Stomach (tissue), 9 donors: ENCODE data around the gene MASP1. TPM values are rescaled to one million over a fixed set of nuclear protein-coding genes. Genes with fewer than 3 reads are reported as not detected.

Experiments used
- DNase-seq, 2 donors: peaks; one replicate each; pipeline versions ENCODE4 v3.0.0 to v3.0.0-alpha.2; 2013 to 2019
- H3K27ac ChIP-seq, 5 donors: fragments of 200-600 bp in 4 of 5; sonication (generic) in 4 of 5; one replicate each; pipeline ENCODE4 v1.5.1; 2013 to 2019; ENCODE audit warnings: mild to moderate bottlenecking in 1 of 5, moderate library complexity in 1 of 5
- H3K27me3 ChIP-seq, 3 donors: fragments of 200-600 bp; sonication (generic); one replicate each; pipeline ENCODE4 v1.5.1; 2017 to 2019; ENCODE audit warnings: mixed run types in 1 of 3
- H3K36me3 ChIP-seq, 4 donors: fragments of 200-600 bp; sonication (generic); 1 replicate in 3 of 4; 2 replicates in 1 of 4; pipeline ENCODE4 v1.5.1; 2016 to 2019
- H3K4me1 ChIP-seq, 4 donors: fragments of 200-600 bp; sonication (generic); one replicate each; pipeline ENCODE4 v1.5.1; 2016 to 2019
- H3K4me3 ChIP-seq, 4 donors: fragments of 200-600 bp; sonication (generic) in 3 of 4; one replicate each; pipeline ENCODE4 v1.5.1; 2016 to 2019; ENCODE audit warnings: mild to moderate bottlenecking in 1 of 4
- H3K9me3 ChIP-seq, 4 donors: fragments of 200-600 bp; sonication (generic); one replicate each; pipeline ENCODE4 v1.5.1; 2016 to 2019
- CTCF ChIP-seq, 7 experiments: fragments of 450-650 bp in 4 of 7; fragments of 200-600 bp in 3 of 7; sonication (generic) in 3 of 7; IDR thresholded peaks; one replicate each; pipeline ENCODE4 v1.5.1; 2016 to 2019; ENCODE audit warnings: antibody characterized with exemption in 7 of 7, control low read depth in 2 of 7, mild to moderate bottlenecking in 1 of 7
- EP300 ChIP-seq: sonication (generic); formaldehyde crosslinking; IDR thresholded peaks from one replicate; pipeline ENCODE4 v1.6.1; 2017; ENCODE audit warnings: antibody characterized with exemption
- POLR2A ChIP-seq, 4 donors: fragments of 450-650 bp; IDR thresholded peaks; one replicate each; pipeline ENCODE4 v1.6.1; 2016; ENCODE audit warnings: antibody characterized with exemption in 4 of 4, control low read depth in 2 of 4, mild to moderate bottlenecking in 1 of 4, moderate library complexity in 1 of 4
- POLR2AphosphoS5 ChIP-seq, 3 donors: sonication (generic); formaldehyde crosslinking; IDR thresholded peaks; one replicate each; pipeline ENCODE4 v1.6.1; 2016; ENCODE audit warnings: antibody characterized with exemption in 3 of 3
- WGBS, 5 donors: extraction: QIAGEN DNeasy Blood & Tissue Kit in 3 of 5; methylation state at CpG; one replicate each; pipeline versions ENCODE4 v1.1.5 to v1.1.7; 2013 to 2018; 5-methylcytosine and 5-hydroxymethylcytosine counted together
- intact Hi-C: fragments of 100-400 bp; cut with DNase I; formaldehyde crosslinking; loops from one replicate; pipeline ENCODE4 v1.15.1; 2023; ENCODE audit warnings: low total_unique reads
- polyA plus RNA-seq, 3 donors: library from polyadenylated mRNA; stranded (reverse); fragments of 200-250 nt; gene quantifications; one replicate each; pipeline ENCODE4 v1.2.3, GENCODE V29; 2013
- total RNA-seq, 5 donors: library from RNA; depleted of rRNA; stranded (reverse); fragments of >200 nt; gene quantifications; one replicate each; pipeline versions ENCODE4 v1.1.0 to v1.2.3, GENCODE V29; 2014 to 2016
- donor health status: healthy with polysubstance abuse.
- donor health status: Bipolar disorder and iron deficiency.
- donor health status: healthy.

Gene MASP1
- total and polyA plus RNA-seq, 8 donors = 0.15 to 2.9 (median 0.70) TPM; not detected in 2

- Histone ChIP-seq H3K4me3 (no peak overlapping the region), H3K36me3 (no peaks in the 10 kb centered on the region), H3K9me3 (no peaks in the 10 kb centered on the region), H3K27ac (no peak overlapping the region), H3K27me3 (peaks cover 0 to 4% (median 0%) of the 10 kb centered on the region in 3 donors), H3K4me1 (peaks cover 0 to 13% (median 2%) of the 10 kb centered on the region in 4 donors)
- 72 to 83% (median 82%) methylated on average over 7 of the region's 7 CpGs for WGBS, 5 donors
- intact Hi-C loops = loop anchor here (10.0 kb wide), 1 partner anchor 447 kb away; the partner anchor contains the start of gene SST
- no peak for DNase-seq
- TF ChIP-seq POLR2A (IDR thresholded peaks at IDR 0.05) (no peak), CTCF (IDR thresholded peaks at IDR 0.05) (no peak), POLR2AphosphoS5 (IDR thresholded peaks at IDR 0.05) (no peak), EP300 (no peak)
Observed at GRCh38 chr3:187227658-187228258, 63.8 kb downstream of the MASP1 start.

- TF ChIP-seq EP300 = no peak
- no peak for TF ChIP-seq CTCF (IDR thresholded peaks at IDR 0.05)
- no peak for TF ChIP-seq POLR2AphosphoS5 (IDR thresholded peaks at IDR 0.05)
- no peak for TF ChIP-seq POLR2A (IDR thresholded peaks at IDR 0.05)
- 53 to 59% (median 57%) methylated on average over 3 of the region's 3 CpGs for WGBS, 5 donors
- Histone ChIP-seq H3K9me3 (no peaks in the 10 kb centered on the region), H3K27ac (no peak overlapping the region), H3K36me3 (no peaks in the 10 kb centered on the region), H3K4me1 (peaks cover 8 to 35% (median 21%) of the 10 kb centered on the region in 4 donors), H3K27me3 (no peaks in the 10 kb centered on the region), H3K4me3 (no peak overlapping the region)
- intact Hi-C loops = loop anchor here (5.0 to 10.0 kb wide), 2 partner anchors 94 to 451 kb away; partner anchors contain the start of gene SST
- DNase-seq = peak in 1 of 2 donors; percentile 26
Observed at GRCh38 chr3:187223799-187224198, 67.7 kb downstream of the MASP1 start.

GRCh38 chr3:187222801-187223200 lies 68.7 kb downstream of the MASP1 start:
- Histone ChIP-seq H3K36me3 (no peaks in the 10 kb centered on the region), H3K27ac (no peak overlapping the region), H3K4me3 (no peak overlapping the region), H3K27me3 (no peaks in the 10 kb centered on the region), H3K9me3 (no peaks in the 10 kb centered on the region), H3K4me1 (peaks cover 8 to 35% (median 21%) of the 10 kb centered on the region in 4 donors)
- WGBS, 5 donors = 66 to 74% (median 66%) methylated on average over 4 of the region's 4 CpGs
- TF ChIP-seq POLR2AphosphoS5 (IDR thresholded peaks at IDR 0.05) (no peak), EP300 (no peak), POLR2A (IDR thresholded peaks at IDR 0.05) (no peak), CTCF (IDR thresholded peaks at IDR 0.05) (no peak)
- no peak for DNase-seq
- intact Hi-C loops = loop anchor here (5.0 to 10.0 kb wide), 2 partner anchors 94 to 452 kb away; partner anchors contain the start of gene SST

GRCh38 chr3:187215460-187215859 lies 76.1 kb downstream of the MASP1 start:
- intact Hi-C loops = no loop called here
- no peak for DNase-seq
- 92 to 97% (median 94%) methylated on average over 5 of the region's 5 CpGs for WGBS, 5 donors
- no peak for TF ChIP-seq POLR2AphosphoS5 (IDR thresholded peaks at IDR 0.05)
- no peak for TF ChIP-seq POLR2A (IDR thresholded peaks at IDR 0.05)
- TF ChIP-seq CTCF (IDR thresholded peaks at IDR 0.05) = no peak
- TF ChIP-seq EP300 = no peak
- H3K4me3 ChIP-seq = no peak overlapping the region
- no peaks in the 10 kb centered on the region for H3K9me3 ChIP-seq
- no peaks in the 10 kb centered on the region for H3K27me3 ChIP-seq
- peaks cover 5 to 20% (median 9%) of the 10 kb centered on the region in 4 donors for H3K4me1 ChIP-seq
- H3K27ac ChIP-seq = no peak overlapping the region
- no peaks in the 10 kb centered on the region for H3K36me3 ChIP-seq
